DMS53 treated with DMSO at 0.1 percent for 48 hours (cell line): ENCODE measurements around the gene SYK.

Source experiments
- DNase-seq: peaks from one replicate; lab custom pipeline; 2025; ENCODE audit not compliant: unreplicated experiment; lab: John Stamatoyannopoulos, UW

Gene SYK

GRCh38 chr9:90901933-90902332 lies 100.3 kb downstream of the SYK start:
- no peak for DNase-seq

GRCh38 chr9:90903766-90904424 lies 102.3 kb downstream of the SYK start:
- DNase-seq, result no peak

- no peak for DNase-seq
These were observed 103.3 kb downstream of the SYK start for GRCh38 chr9:90904706-90905478.

- DNase-seq, result no peak
These were observed 104.2 kb downstream of the SYK start for GRCh38 chr9:90905822-90906221.

GRCh38 chr9:90906316-90907055 lies 104.9 kb downstream of the SYK start:
- no peak for DNase-seq

GRCh38 chr9:90907056-90907445 lies 105.4 kb downstream of the SYK start:
- DNase-seq, result no peak

- no peak for DNase-seq
These were observed 106.2 kb downstream of the SYK start for GRCh38 chr9:90907790-90908189.

GRCh38 chr9:90909225-90909624 lies 107.6 kb downstream of the SYK start:
- no peak for DNase-seq

GRCh38 chr9:90909747-90910283 lies 108.2 kb downstream of the SYK start:
- DNase-seq, result no peak

- no peak for DNase-seq
These were observed 112.6 kb downstream of the SYK start for GRCh38 chr9:90914196-90914595.

GRCh38 chr9:90914868-90915483 lies 113.4 kb downstream of the SYK start:
- DNase-seq, result peak; percentile 81

- no peak for DNase-seq
These were observed 114.1 kb downstream of the SYK start for GRCh38 chr9:90915693-90916092.

GRCh38 chr9:90916147-90916734 lies 114.6 kb downstream of the SYK start:
- no peak for DNase-seq

- no peak for DNase-seq
These were observed 118.3 kb downstream of the SYK start for GRCh38 chr9:90919883-90920282.

- no peak for DNase-seq
These were observed 119.5 kb downstream of the SYK start for GRCh38 chr9:90921104-90921503.

- DNase-seq, result no peak
These were observed 120.3 kb downstream of the SYK start for GRCh38 chr9:90921969-90922368.

GRCh38 chr9:90925581-90926257 lies 124.1 kb downstream of the SYK start:
- DNase-seq, result no peak

- DNase-seq, result no peak
These were observed 125.3 kb downstream of the SYK start for GRCh38 chr9:90926936-90927335.

- DNase-seq, result no peak
These were observed 125.9 kb downstream of the SYK start for GRCh38 chr9:90927496-90927895.

GRCh38 chr9:90929626-90930025 lies 128.0 kb downstream of the SYK start:
- DNase-seq, result no peak
